Left ventricle myocardium inferior (tissue), 1 donor: Measurements from ENCODE around the gene NUP98. TPM values are rescaled to one million over a fixed set of nuclear protein-coding genes. Genes with fewer than 3 reads are reported as not detected.
A peak's percentile ranks its signal among the peaks of the same experiment; 100 is the strongest.

Source experiments
- DNase-seq: peaks from one replicate; pipeline ENCODE4 v3.0.0-alpha.2; 2020
- H3K27ac ChIP-seq: fragments of 200-600 bp; replicated peaks from 2 replicates; pipeline ENCODE4 v1.8.0; 2021
- H3K27me3 ChIP-seq: fragments of 200-600 bp; 2 replicates; pipeline ENCODE4 v1.8.0; 2021; ENCODE audit warnings: low read depth
- H3K36me3 ChIP-seq: fragments of 200-600 bp; 2 replicates; pipeline ENCODE4 v1.8.0; 2021
- H3K4me1 ChIP-seq: fragments of 200-600 bp; 2 replicates; pipeline ENCODE4 v1.8.0; 2021
- H3K4me3 ChIP-seq: fragments of 200-600 bp; 2 replicates; pipeline ENCODE4 v1.8.0; 2021; ENCODE audit warnings: mild to moderate bottlenecking, moderate library complexity
- H3K9me3 ChIP-seq: fragments of 200-600 bp; replicated peaks from 2 replicates; pipeline ENCODE4 v1.8.0; 2021
- CTCF ChIP-seq: fragments of 200-600 bp; IDR thresholded peaks from 2 replicates; pipeline ENCODE4 v1.8.0; 2021; ENCODE audit warnings: antibody characterized with exemption, mild to moderate bottlenecking, borderline replicate concordance
- intact Hi-C: fragments of 100-400 bp; cut with micrococcal nuclease; formaldehyde crosslinking; loops from one replicate; pipeline ENCODE4 v1.11.0; 2022
- total RNA-seq: library from RNA; stranded (reverse); fragmentation: NEBNext Ultra II Directional; extraction: Animal tissue kit (Norgen Biotek cat#: 25700); gene quantifications from one replicate; pipeline ENCODE4 v1.2.1, GENCODE V29; 2021
- donor health status: DM: no; HTN: yes; CAD: no; lungs with severe emphysema.

Gene NUP98
- total RNA-seq, 1 donor from 2014 or later: 37.3 TPM

GRCh38 chr11:3835751-3836150, 38.4 kb upstream of the NUP98 start:
- H3K27ac ChIP-seq: peak overlapping the region; percentile 67
- DNase-seq: peak; percentile 69
- intact Hi-C loops: no loop called here
- H3K4me1 ChIP-seq: peaks cover 98% of the 10 kb centered on the region
- no peaks in the 10 kb centered on the region for H3K27me3 ChIP-seq
- H3K4me3 ChIP-seq: no peak overlapping the region
- TF ChIP-seq CTCF: no peak
- H3K36me3 ChIP-seq: no peaks in the 10 kb centered on the region
- H3K9me3 ChIP-seq: no peaks in the 10 kb centered on the region

DNA sequence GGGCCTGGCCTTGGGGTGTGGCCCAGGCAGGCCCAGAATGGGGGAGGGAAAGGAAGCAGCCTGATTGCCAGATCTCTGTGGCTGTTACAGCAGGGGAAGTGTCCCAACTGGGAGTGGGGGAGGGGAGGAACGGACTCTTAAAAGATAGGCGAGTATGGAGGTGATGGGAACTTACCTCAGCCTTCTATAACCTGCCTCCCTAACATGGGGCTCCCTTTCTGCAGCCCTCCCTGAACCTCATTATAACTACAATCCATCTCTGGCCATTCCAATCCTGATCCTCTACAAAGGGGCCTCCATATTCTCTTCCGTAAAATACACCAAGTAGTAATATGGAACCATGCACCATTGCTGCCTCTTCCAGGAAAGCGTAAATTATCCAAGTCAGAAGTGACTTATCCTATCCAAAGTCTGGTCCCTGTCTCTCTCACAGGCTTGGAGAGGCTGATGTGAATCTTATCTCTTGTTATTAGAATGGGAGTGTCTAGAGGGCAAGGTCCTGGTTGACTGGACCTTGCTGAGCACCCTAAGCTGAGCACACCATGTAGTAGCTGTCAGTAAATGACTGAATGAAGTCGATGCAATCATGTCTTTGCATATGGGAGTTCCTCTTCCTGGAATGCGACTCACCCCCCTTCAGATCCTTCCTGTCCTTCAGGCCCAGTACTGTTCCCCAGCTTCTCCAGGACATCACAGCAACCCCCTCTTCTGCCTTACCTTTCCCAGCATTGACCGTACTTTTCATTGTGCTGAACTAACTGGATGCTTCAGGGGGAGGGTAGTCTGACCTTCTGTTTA, 37.5 kb upstream of the NUP98 start:
- H3K27me3 ChIP-seq: no peaks in the 10 kb centered on the region
- peaks cover 92% of the 10 kb centered on the region for H3K4me1 ChIP-seq
- no peaks in the 10 kb centered on the region for H3K9me3 ChIP-seq
- intact Hi-C loops: no loop called here
- DNase-seq: peak; percentile 53
- peaks cover 9% of the 10 kb centered on the region for H3K36me3 ChIP-seq
- peak overlapping the region; percentile 67 for H3K27ac ChIP-seq
- no peak for TF ChIP-seq CTCF
- H3K4me3 ChIP-seq: peak overlapping the region; percentile 22

- Histone ChIP-seq H3K27me3 (no peaks in the 10 kb centered on the region), H3K9me3 (no peaks in the 10 kb centered on the region), H3K36me3 (peaks cover 14% of the 10 kb centered on the region), H3K27ac (peak overlapping the region; percentile 67), H3K4me1 (peaks cover 88% of the 10 kb centered on the region), H3K4me3 (peak overlapping the region; percentile 22)
- intact Hi-C loops: no loop called here
- no peak for DNase-seq
- TF ChIP-seq CTCF: no peak
Measured at GRCh38 chr11:3834349-3834663, 37.0 kb upstream of the NUP98 start.

GRCh38 chr11:3833449-3833848, 36.1 kb upstream of the NUP98 start:
- Histone ChIP-seq H3K27me3 (no peaks in the 10 kb centered on the region), H3K27ac (no peak overlapping the region), H3K4me3 (no peak overlapping the region), H3K36me3 (peaks cover 18% of the 10 kb centered on the region), H3K4me1 (peaks cover 80% of the 10 kb centered on the region), H3K9me3 (no peaks in the 10 kb centered on the region)
- TF ChIP-seq CTCF: no peak
- intact Hi-C loops: no loop called here
- DNase-seq: no peak

DNA sequence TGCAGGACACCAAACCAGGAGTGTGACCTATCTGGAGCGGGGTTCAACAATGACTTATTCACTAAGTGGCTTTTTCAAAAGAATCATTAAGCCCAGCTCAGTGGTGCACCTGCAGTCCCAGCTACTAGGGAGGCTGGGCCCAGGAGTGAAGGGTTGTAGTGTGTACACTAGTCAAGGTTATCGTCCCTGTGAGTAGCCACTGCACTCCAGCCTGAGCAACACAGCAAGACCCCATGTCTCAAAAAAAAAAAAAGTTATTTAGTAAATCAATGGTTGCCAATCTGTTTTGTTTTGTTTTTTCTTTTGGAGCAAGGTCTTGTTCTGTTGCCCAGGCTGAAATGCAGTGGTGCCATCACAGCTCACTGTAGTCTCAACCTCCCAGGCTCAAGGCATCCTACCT, 35.5 kb upstream of the NUP98 start:
- Histone ChIP-seq H3K27ac (peak overlapping the region; percentile 65), H3K27me3 (no peaks in the 10 kb centered on the region), H3K9me3 (no peaks in the 10 kb centered on the region), H3K36me3 (peaks cover 20% of the 10 kb centered on the region), H3K4me3 (no peak overlapping the region), H3K4me1 (peaks cover 74% of the 10 kb centered on the region)
- TF ChIP-seq CTCF: no peak
- DNase-seq: no peak
- intact Hi-C loops: no loop called here
